Fibroblast of lung (primary cell): ENCODE measurements around the gene TMEM127.

ENCODE experiments used
- CTCF ChIP-seq, 2 donors: IDR thresholded peaks in 1 of 2; conservative IDR thresholded peaks in 1 of 2; 1 replicate in 1 of 2; 2 replicates in 1 of 2; pipeline ENCODE4 v1.5.1; 2011 to 2012; ENCODE audit warnings: low read length in 2 of 2, control low read depth in 1 of 2, inconsistent platforms in 1 of 2, low read depth in 1 of 2, mild to moderate bottlenecking in 1 of 2
- EZH2 ChIP-seq: IDR thresholded peaks from 2 replicates; pipeline ENCODE4 v1.5.1; 2012; ENCODE audit warnings: low read length, control low read depth, mild to moderate bottlenecking; ENCODE audit errors: missing control alignments

- TF ChIP-seq CTCF (conservative IDR thresholded peaks at IDR 0.05 in 1 of 2, IDR thresholded peaks at IDR 0.05 in 1 of 2; ENCODE audit: low read depth in 1 of 2, low read length in 2 of 2) = no peak
- TF ChIP-seq EZH2 = no peak
These were observed 49.2 kb upstream of the TMEM127 start for GRCh38 chr2:96315005-96315399.
